ENCODE data around the gene CWC25.

DNA sequence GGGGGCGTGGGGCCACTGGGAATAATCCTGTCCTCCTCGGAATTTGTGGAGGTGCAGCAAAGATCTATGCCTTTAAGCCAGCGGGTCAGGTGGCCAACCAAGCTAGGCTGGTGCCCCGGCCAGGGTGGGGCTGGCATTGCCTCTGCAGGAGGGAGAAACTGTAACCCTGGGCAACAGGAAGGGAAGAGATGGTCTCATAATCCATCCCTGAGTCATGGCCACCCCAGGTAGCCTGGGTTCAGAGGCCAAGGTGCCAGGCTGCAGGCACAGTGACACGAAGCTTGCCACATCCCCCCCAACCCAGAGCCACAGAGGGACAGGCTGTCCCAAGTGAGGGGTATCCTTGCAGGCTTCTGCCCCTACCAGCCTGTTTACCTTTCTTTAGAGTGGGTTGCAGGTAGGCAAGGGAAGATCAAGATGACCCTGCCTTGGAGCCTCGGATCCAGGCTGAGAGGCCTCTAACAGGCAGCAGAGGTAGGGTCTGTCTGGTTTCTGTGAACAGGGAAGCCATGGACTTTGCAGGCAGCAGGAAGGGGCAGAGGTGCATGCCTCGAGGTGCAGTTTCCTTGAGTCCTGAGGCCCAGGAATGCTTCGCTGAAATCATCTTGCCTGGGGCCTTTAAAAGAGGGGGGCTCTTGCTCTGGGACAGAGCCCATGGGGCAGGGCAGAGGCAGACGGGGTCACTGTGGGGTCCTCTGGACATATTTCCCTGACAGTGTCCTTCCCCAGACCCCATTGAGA lies 48.7 kb upstream of the CWC25 start:
- TF ChIP-seq, protein P1, sequence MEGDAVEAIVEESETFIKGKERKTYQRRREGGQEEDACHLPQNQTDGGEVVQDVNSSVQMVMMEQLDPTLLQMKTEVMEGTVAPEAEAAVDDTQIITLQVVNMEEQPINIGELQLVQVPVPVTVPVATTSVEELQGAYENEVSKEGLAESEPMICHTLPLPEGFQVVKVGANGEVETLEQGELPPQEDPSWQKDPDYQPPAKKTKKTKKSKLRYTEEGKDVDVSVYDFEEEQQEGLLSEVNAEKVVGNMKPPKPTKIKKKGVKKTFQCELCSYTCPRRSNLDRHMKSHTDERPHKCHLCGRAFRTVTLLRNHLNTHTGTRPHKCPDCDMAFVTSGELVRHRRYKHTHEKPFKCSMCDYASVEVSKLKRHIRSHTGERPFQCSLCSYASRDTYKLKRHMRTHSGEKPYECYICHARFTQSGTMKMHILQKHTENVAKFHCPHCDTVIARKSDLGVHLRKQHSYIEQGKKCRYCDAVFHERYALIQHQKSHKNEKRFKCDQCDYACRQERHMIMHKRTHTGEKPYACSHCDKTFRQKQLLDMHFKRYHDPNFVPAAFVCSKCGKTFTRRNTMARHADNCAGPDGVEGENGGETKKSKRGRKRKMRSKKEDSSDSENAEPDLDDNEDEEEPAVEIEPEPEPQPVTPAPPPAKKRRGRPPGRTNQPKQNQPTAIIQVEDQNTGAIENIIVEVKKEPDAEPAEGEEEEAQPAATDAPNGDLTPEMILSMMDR (IDR thresholded peaks at IDR 0.05) = no peak
- TF ChIP-seq EP300 (IDR thresholded peaks at IDR 0.05) (no peak), POLR2A (IDR thresholded peaks at IDR 0.05; ENCODE audit: low read depth) (no peak), POLR2AphosphoS5 (IDR thresholded peaks at IDR 0.05) (no peak)

Measured in esophagus muscularis mucosa (tissue), 4 donors.